ENCODE results near the gene NOL11.
"Not testable (repeated sequence)": the region's sequence is repeated elsewhere in the genome, so short reads cannot be mapped to it uniquely, and the experiment has no call there.

Gene NOL11

GRCh38 chr17:67717624-67718324, at the start of gene NOL11:
Gene NOL11 (plus strand): TSS chr17:67717936. CDS start chr17:67717948, 12 bp downstream.
- DNase-seq = peak; percentile 97

DNA sequence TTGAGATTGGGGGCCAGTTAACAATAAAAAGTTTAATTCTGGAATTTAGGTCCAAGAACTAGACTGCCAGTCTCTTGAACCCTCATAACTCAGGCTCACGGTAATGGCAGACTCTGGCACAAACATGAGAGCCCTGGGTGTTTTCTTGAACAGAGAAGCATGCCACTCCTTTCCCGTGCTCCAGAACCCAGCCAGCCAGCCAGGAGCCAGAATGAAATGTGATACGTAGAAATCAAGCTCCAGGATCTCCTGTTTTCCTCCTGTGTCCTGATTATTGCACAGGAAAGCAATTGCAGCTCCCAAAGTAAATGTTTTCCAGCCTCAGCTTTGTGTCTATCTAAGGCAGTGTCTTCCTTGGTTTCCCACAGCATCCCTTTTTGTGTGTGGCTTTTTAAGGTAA, 46.2 kb upstream of the NOL11 start:
- no peak for DNase-seq

DNA sequence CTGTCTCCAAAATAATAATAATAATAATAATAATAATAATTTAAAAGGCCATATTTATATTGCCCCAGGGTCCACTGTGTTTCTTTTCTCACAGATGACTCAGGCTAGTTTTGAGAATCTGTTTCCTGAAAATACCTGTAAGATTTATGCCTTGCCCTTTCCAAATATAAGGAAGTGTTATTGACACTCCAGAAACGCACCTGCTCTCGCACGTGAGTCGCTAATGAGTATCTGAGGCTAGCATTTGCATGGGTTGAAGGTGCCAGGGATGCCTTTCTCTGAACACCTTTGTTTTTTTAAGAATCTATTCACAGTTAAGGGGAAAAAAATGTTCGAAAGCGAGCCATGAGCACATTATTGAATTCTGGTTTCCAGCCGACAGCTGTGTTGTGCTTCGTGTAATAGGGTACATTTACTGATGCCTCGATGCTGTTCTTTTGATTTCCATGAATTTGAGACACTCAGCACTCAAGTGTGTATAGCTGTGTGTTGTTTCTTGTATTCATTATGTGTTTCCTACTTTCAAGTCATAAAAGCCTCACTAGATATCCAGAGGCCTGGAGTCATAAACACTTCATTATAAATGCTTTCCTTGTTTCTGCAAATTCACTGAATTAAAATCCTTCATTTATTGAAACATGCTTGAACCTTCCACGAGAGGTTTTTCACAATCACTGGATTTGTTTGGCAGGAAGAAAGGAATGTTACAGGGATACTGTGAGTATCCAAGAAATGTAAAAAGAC, 45.0 kb upstream of the NOL11 start:
- no peak for DNase-seq

- DNase-seq = no peak
Measured at GRCh38 chr17:67675481-67675880, 42.3 kb upstream of the NOL11 start.

DNA sequence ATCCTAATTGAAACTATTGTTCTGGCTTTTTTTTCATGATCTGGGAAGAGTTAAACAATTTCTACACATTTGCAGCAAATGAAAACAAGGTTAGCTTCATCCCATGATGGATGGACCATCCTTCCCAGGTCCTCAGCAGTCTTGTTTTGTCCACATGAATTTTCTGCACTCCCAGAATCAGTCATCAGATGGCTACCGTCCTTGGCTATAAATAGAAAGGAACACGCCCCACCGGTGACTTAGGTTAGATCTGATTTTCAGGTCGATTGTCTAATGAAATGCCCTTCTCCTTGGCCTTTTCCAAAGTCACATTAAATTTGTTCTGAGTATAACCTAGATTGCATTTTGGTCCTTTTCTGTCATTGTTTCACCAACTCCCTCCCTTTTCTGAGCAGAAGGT, 41.4 kb upstream of the NOL11 start:
- no peak for DNase-seq

- no peak for DNase-seq
Measured at GRCh38 chr17:67678414-67678813, 39.3 kb upstream of the NOL11 start.

DNA sequence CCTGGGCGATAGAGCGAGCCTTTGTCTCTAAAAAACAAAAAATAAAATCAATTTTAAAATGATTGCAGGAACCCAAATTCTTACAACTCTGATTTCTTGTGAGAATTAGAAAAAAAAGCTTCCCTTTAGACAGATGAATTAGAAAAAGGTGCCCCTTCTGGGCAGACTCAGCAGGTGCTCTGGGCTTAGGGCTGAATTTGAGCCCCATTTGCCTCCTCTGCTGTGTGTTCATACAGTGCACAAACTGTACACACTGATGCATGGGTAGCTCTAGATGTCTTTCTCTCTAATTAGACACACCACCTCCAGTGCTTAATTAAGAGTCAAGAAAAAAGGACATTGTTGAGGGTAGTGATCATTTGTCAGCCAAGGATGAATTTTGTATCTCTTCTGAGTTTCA, 38.5 kb upstream of the NOL11 start:
- DNase-seq = no peak

- DNase-seq = no peak
Measured at GRCh38 chr17:67679721-67680120, 38.0 kb upstream of the NOL11 start.

DNA sequence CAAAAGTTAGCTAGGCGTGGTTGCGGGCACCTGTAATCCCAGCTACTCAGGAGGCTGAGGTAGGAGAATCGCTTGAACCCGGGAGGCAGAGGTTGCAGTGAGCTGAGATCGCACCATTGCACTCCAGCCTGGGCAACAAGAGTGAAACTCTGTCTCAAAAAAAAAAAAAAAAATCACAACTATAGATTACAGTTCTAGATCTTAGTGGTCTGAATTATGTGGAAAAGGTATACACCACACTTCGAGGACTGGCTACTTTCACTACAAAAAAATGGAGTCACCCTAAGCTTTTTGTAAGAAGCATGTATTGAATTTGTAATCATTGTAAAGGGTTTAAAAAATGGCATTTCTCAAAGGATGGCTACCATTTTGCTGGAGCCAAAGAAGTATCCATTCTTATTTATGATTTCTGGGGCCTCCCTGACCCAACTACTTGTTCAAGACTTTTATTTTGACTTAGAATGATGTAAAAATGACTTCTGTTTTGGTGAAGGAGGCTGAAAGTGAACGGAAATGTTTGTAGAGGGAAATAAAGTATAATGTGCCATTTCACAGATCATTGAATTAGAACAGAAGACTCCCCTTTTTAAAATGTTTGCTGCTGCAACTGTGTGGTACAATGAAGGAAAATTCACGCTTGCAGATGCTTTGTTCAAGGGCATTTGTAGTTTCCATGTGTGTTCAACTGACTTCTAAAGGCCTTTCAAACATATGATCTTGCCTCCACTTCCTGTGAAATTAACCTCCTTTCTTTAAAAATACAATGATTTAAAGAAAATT, 37.1 kb upstream of the NOL11 start:
- DNase-seq = no peak

DNA sequence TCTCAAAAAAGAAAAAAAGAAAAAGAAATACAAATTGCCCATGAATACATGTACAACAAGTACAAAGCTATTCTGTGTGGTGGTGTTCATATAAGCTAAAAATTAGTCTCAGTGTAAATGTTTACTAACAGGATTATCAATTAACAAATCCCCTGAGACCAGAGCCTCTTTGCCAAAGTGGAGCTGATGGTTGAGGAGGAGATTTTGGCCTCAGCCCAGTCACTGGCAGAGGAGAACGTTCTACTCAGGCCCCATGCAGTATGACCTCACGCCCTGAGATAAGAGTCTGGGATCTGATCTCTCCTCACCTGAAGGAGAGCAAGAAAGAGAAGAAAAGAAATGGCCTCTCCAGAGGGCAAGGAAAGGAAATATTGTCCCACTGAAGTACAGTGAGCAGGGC, 35.5 kb upstream of the NOL11 start:
- no peak for DNase-seq

GRCh38 chr17:67685351-67685750, 32.4 kb upstream of the NOL11 start:
- no peak for DNase-seq

DNA sequence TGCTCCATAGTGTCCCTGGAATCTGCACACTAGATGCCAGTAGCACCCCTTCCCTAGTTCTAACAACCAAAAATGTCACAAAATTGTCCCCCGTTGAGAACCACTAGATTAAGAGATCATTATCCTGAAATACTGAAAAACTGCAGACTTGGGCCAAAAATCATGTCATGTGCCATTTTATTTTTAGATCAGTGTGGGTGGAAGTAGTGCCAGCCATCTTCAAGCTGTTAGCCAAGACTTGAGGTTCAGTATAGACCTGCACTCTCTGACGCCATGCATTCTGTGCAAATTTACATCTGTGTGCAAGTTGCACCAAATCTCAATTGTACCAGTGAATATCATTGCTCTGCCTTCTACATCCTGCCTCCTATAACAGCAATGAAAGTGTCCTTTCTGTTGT, 31.5 kb upstream of the NOL11 start:
- DNase-seq = no peak

DNA sequence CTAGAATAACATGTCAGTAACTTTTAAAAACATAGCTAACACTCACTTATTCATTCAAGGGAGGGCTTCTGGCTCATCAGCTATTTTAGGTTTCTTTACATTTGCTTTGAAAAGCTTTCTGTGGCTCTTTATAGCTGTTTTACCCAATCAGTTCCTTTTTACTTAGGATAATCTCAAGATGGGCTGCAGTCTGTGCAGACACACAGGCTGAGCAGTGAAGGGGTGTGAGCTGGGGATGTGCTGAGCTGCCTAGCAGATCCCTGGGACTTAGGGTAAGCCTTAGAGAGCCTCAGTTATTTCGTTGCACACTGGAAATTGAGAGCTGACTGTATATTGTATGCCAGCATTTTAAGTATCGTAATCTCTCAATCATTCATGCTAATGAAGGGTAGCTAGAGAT, 30.2 kb upstream of the NOL11 start:
- no peak for DNase-seq

GRCh38 chr17:67689534-67690177, 28.1 kb upstream of the NOL11 start:
- peak; percentile 56 for DNase-seq

- DNase-seq = no peak
Measured at GRCh38 chr17:67693811-67694210, 23.9 kb upstream of the NOL11 start.

- DNase-seq = no peak
Measured at GRCh38 chr17:67696347-67696746, 21.4 kb upstream of the NOL11 start.

DNA sequence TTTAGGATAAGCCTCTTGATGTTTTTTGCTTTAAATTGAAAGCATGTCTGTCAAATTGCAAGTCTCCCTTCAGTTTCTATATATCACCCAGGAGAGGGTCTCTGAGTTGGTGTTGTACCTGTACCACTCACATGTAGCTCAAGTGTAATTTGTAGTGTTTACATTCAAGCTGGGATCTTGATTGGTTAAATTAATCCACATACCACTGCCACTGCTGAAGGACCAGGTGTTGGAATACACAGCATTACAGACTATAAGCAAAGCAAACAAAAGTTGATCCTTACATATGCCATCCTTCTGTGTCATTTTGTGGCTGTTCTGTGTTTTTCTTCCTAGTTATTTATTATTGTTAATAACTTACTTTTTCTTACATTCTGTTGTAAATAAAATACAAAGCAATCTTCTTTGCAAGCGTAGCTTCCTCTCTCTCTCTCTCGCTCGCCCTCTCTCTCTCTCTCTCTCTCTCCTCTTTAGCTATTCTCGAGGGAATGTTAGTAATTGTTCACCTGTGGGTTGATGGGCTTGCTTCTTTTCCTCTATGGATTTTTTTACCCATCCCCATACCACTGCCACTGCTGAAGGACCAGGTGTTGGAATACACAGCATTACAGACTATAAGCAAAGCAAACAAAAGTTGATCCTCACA, 20.8 kb upstream of the NOL11 start:
- DNase-seq = no peak

GRCh38 chr17:67700037-67700724, 17.6 kb upstream of the NOL11 start:
- DNase-seq = no peak

GRCh38 chr17:67700725-67701119, 17.0 kb upstream of the NOL11 start:
- DNase-seq = no peak

- DNase-seq = not testable (repeated sequence)
Measured at GRCh38 chr17:67702861-67703260, 14.9 kb upstream of the NOL11 start.

- DNase-seq = no peak
Measured at GRCh38 chr17:67707442-67707841, 10.3 kb upstream of the NOL11 start.

- no peak for DNase-seq
Measured at GRCh38 chr17:67708378-67708777, 9.4 kb upstream of the NOL11 start.

All from HCEC 1CT (cell line).